CD4-positive, alpha-beta T cell treated with Interleukin-6 at 100 ng/mL for 8 hours (primary cell): ENCODE data around the gene PDIK1L.
"Not testable (repeated sequence)": the region's sequence is repeated elsewhere in the genome, so short reads cannot be mapped to it uniquely, and the experiment has no call there.

Experiments
- DNase-seq: peaks from one replicate; pipeline ENCODE4 v3.0.0-alpha.2; 2020; ENCODE audit warnings: mixed read lengths, low spot score

The PDIK1L gene

GRCh38 chr1:26090893-26091292, 20.7 kb upstream of the PDIK1L start:
- no peak for DNase-seq

- no peak for DNase-seq
Observed at GRCh38 chr1:26092422-26092821, 19.2 kb upstream of the PDIK1L start.

- DNase-seq = not testable (repeated sequence)
Observed at GRCh38 chr1:26093569-26093968, 18.1 kb upstream of the PDIK1L start.

GRCh38 chr1:26094076-26094669, 17.5 kb upstream of the PDIK1L start:
- no peak for DNase-seq

- no peak for DNase-seq
Observed at GRCh38 chr1:26094677-26095383, 16.8 kb upstream of the PDIK1L start.

- no peak for DNase-seq
Observed at GRCh38 chr1:26096471-26096870, 15.2 kb upstream of the PDIK1L start.

- DNase-seq = no peak
Observed at GRCh38 chr1:26097696-26098095, 13.9 kb upstream of the PDIK1L start.

- no peak for DNase-seq
Observed at GRCh38 chr1:26098602-26099001, 13.0 kb upstream of the PDIK1L start.

- no peak for DNase-seq
Observed at GRCh38 chr1:26099780-26100179, 11.8 kb upstream of the PDIK1L start.

- DNase-seq = not testable (repeated sequence)
Observed at GRCh38 chr1:26100204-26100603, 11.4 kb upstream of the PDIK1L start.

- no peak for DNase-seq
Observed at GRCh38 chr1:26102119-26102518, 9.5 kb upstream of the PDIK1L start.

GRCh38 chr1:26102526-26102925, 9.1 kb upstream of the PDIK1L start:
- no peak for DNase-seq

GRCh38 chr1:26105226-26105548, 6.4 kb upstream of the PDIK1L start:
- not testable (repeated sequence) for DNase-seq

- DNase-seq = no peak
Observed at GRCh38 chr1:26109229-26110164, 2.1 kb upstream of the PDIK1L start.

GRCh38 chr1:26110731-26111529, 694 bp upstream of the PDIK1L start:
- DNase-seq = peak; percentile 72

GRCh38 chr1:26112407-26112775, 767 bp downstream of the PDIK1L start:
- no peak for DNase-seq

GRCh38 chr1:26114165-26114927, 2.7 kb downstream of the PDIK1L start:
- no peak for DNase-seq

- no peak for DNase-seq
Observed at GRCh38 chr1:26119892-26120608, 8.4 kb downstream of the PDIK1L start.

GRCh38 chr1:26121854-26122773, 10.5 kb downstream of the PDIK1L start:
- DNase-seq = no peak
